ENCODE measurements around the gene HECTD4. TPM values are rescaled to one million over a fixed set of nuclear protein-coding genes. Genes with fewer than 3 reads are reported as not detected.
"Not testable (repeated sequence)": the region's sequence is repeated elsewhere in the genome, so short reads cannot be mapped to it uniquely, and the experiment has no call there.

The HECTD4 gene
- total RNA-seq, 1 donor from 2014 or later: 12.2 TPM

GRCh38 chr12:112163471-112163991 is 218.7 kb downstream of the HECTD4 start:
- DNase-seq (ENCODE audit: low read depth, low spot score): no peak

GRCh38 chr12:112163056-112163455 is 219.2 kb downstream of the HECTD4 start:
- DNase-seq (ENCODE audit: low read depth, low spot score): no peak

- no peak for DNase-seq (ENCODE audit: low read depth, low spot score)
These were observed 219.9 kb downstream of the HECTD4 start for GRCh38 chr12:112162241-112162790.

DNA sequence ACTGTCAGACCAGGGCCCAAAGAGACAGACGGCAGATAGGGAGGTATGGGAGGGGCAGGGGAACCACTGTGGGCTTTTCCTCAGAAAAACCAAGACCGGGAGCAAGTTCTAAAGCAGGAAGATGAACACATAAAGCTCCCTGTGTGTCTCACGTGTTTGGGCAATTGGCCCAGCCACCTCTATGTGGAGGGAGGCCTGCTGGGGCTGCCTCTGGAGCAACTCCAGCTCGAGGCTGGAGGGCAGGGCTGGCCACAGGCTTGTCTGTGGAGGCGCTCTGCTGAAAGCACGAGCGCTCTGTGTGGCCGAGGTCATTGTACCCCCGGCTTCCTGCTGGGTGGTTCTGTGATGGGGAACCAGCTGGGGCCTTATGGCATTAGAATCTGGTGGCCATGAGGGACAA is 220.5 kb downstream of the HECTD4 start:
- DNase-seq (ENCODE audit: low read depth, low spot score): no peak

- no peak for DNase-seq (ENCODE audit: low read depth, low spot score)
These were observed 221.6 kb downstream of the HECTD4 start for GRCh38 chr12:112160611-112161010.

- DNase-seq (ENCODE audit: low read depth, low spot score): no peak
These were observed 223.1 kb downstream of the HECTD4 start for GRCh38 chr12:112159146-112159541.

DNA sequence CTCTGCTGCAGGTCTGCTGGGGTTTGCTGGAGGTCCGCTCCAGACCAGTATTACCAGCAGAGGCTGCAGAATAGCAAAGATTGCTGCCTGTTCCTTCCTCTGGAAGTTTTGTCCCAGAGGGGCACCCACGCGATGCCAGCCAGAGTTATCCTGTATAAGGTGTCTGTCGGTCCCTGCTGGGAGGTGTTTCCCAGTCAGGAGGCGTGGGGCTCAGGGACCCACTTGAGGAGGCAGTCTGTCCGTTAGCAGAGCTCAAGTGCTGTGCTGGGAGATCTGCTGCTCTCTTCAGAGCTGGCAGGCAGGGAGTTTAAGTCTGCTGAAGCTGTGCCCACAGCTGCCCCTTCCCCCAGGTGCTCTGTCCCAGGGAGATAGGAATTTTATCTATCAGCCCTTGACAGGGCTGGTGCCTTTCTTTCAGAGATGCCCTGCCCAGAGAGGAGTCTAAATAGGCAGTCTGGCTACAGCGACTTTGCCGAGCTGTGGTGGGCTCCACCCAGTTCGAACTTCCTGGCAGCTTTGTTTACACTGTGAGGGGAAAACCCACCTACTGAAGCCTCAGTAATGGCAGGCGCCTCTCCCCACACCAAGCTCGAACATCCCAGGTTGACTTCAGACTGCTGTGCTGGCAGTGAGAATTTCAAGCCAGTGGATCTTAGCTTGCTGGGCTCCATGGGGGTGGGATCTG is 223.6 kb downstream of the HECTD4 start:
- DNase-seq (ENCODE audit: low read depth, low spot score): not testable (repeated sequence)

- DNase-seq (ENCODE audit: low read depth, low spot score): no peak
These were observed 228.4 kb downstream of the HECTD4 start for GRCh38 chr12:112153893-112154219.

DNA sequence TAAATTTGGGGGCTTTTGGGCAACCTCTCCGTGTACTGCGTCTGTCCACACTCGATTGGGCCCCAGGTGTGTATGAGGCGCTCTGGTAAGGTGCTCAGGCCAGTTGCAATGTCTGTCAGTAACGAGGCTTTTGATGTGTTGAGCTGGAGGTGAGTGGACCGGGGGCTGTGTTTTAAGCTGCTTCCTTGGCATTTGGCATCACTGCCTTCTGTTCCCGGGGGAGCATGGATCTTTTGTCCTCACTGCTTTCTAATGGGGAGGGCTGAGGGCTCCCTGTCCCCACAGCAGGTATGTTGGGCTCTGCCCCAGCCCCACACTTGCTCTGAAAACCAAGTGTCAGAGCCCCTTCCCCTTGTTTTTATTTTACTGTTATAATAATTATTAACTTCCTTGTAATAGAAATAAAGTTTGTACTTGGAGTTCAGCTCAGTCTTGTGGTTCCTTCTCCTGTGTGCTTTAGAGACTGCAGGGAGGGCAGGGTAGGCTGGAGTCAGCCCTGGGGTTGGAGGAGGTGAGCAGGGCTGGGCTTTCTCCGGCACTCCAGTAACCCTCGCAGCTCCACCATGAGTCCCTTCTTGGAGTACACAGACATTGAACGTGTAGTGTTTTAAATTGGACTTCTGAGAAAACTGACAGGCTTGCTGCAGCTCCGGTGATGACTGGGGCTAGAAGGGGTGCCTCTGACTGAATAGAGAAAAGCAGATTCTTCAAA is 228.9 kb downstream of the HECTD4 start:
- DNase-seq (ENCODE audit: low read depth, low spot score): no peak

- DNase-seq (ENCODE audit: low read depth, low spot score): no peak
These were observed 230.3 kb downstream of the HECTD4 start for GRCh38 chr12:112151766-112152541.

DNA sequence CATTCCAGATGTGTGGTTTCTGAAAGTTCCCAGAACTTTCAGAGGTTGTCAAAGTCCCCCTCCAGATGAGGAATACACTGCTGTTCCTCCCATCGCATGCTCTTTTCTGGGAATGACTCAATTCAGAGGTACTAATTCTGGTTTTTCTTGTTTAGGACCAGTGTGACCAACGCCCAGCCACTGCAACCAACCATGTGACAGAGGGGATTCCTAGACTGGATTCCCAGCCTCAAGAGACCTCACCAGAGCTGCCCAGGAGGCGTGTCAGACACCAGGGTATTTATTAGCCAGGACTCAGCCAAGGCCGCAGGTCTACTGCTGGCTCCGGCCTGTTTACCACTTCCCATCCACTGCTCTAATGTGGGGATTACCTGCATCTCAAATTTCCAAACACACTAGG is 232.6 kb downstream of the HECTD4 start:
- DNase-seq (ENCODE audit: low read depth, low spot score): no peak

DNA sequence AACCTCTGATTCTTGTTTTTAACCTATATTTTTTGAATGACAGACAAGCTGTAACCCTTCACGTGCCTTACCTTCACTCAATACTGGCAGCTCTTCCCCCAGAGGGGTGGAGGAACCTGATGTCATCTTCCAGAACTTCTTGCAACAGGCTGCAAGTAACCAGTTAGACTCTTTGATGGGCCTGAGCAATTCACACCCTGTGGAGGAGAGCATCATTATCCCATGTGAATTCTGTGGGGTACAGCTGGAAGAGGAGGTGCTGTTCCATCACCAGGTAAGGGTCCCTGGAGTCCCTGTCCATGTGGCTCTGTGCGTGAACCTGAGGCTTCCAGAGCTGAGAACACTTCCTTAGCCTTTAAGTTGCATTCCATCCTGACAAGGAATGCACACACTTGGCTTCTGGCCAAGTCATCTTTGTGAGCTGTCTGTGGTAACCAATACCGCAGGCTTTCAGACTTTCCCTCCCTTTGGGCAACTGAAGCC is 234.2 kb downstream of the HECTD4 start:
- no peak for DNase-seq (ENCODE audit: low read depth, low spot score)

- no peak for DNase-seq (ENCODE audit: low read depth, low spot score)
These were observed 236.1 kb downstream of the HECTD4 start for GRCh38 chr12:112146123-112146522.

DNA sequence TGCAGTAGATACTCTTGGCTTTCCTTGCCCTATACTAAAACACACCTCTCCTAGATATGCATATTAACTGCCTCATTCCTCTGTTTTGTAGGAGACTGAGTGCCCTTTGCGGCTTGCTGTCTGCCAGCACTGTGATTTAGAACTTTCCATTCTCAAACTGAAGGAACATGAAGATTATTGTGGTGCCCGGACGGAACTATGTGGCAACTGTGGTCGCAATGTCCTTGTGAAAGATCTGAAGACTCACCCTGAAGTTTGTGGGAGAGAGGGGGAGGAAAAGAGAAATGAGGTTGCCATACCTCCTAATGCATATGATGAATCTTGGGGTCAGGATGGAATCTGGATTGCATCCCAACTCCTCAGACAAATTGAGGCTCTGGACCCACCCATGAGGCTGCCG is 241.5 kb downstream of the HECTD4 start:
- DNase-seq (ENCODE audit: low read depth, low spot score): no peak

DNA sequence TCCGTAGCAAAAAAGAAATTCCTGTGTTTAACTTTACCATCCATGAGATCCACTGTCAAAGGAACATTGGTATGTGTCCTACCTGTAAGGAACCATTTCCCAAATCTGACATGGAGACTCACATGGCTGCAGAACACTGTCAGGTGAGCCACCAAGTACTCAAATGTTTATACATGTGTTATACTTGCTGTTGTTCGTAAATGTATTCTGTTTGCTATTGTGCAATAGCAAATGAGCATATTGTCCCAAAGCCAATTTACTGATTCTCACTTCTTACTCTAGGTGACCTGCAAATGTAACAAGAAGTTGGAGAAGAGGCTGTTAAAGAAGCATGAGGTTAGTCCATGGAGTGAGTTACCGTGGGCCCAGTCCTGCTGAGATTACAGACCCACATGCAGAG is 247.5 kb downstream of the HECTD4 start:
- DNase-seq (ENCODE audit: low read depth, low spot score): no peak

DNA sequence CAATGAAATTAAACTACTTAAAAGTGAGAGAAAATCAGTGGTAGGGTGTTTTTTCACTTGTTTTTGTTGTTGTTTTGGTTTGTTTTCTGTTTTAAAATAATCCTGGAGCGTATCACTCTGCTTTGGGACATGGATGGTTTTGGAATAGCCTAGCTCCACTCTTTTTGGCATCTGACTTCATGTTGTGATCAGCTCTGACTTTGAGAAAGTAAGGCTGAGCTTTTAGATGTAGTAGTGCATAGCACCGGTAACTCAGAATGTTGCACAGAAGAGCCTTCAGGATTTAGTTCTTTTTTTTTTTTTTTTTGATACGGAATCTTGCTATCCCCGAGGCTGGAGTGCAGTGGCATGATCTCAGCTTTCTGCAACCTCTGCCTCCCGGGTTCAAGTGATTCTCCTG is 248.8 kb downstream of the HECTD4 start:
- no peak for DNase-seq (ENCODE audit: low read depth, low spot score)

GRCh38 chr12:112131686-112132085 is 250.5 kb downstream of the HECTD4 start:
- no peak for DNase-seq (ENCODE audit: low read depth, low spot score)

DNA sequence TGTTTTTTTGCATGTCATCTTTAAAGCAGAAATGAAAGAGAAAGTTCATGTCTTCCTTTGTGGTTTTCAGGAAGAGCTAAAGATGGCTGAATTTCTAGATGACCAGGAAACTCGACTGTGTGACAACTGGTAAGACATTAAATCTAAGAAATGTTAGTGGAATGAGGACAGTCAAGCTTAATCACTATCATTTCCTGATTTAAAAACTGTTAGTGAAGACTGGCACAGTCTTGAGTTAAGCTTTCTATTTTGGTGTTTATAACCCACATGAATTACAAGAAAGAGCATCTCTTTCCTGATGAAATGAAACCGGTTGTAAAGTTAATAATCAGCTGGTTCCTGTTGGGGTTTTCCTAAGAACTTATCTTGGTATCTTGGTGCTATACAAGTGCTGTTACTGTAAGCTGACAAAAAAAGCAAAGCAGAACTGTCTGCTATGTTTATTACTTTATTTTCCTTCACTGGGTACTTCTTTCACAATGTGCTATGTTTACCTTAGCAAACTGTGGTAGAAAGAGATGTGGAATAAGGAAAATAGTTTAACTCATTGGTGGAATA is 251.7 kb downstream of the HECTD4 start:
- DNase-seq (ENCODE audit: low read depth, low spot score): no peak

DNA sequence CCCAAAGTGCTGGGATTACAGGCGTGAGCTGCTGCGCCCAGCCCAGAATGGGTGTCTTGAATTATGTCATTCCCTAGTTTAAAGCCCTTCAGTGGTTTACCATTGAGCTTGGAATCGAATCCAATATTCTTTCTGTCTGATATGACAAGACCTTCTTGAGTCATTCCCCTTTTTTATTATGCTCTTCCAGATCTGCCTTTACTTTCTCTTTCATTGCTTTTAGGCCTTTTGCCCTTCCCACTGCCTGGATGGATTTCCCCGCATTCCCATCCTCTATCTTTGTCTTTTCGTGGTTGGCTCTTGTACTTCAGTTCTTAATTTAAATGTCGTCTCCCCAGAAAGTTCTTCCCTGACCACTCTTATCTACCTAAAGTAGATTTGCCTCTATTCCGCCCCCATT is 255.3 kb downstream of the HECTD4 start:
- no peak for DNase-seq (ENCODE audit: low read depth, low spot score)

DNA sequence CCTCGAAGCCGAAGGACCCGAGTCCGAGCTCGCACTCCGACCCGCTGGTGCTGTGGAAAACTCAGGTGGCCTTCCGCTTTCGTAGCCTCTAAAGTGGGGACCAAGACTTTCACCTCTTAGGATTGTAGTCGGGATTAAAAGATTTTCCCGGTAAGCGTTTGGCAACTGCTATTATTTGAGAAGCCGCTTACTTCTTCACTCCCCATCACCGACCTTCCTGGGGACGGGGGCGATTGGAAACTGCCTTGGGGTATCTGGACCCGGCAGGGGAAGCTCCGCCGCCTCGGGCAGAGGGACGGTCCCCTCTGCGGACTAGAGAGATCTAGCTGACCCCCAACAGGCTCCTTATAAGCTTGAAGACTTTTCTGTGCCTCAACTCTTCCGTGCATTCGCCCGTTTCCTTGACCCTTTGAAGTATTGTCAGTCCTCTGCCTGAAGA is 256.2 kb downstream of the HECTD4 start:
- DNase-seq (ENCODE audit: low read depth, low spot score): no peak

GRCh38 chr12:112125250-112125999 is 256.8 kb downstream of the HECTD4 start, which contains the start of gene TRAFD1:
Gene TRAFD1, plus strand, starts transcription at chr12:112125560. Its CDS starts 4,963 bp downstream, at chr12:112130523.
- peak; percentile 85 for DNase-seq (ENCODE audit: low read depth, low spot score)

Measured in pulmonary artery endothelial cell (primary cell).